Measurements from ENCODE around the gene ARV1.

The ARV1 gene

GRCh38 chr1:230978491-230979388 is at the start of gene ARV1, which contains the start of gene TTC13:
TSS of gene ARV1 (plus strand) at chr1:230979094. CDS start at chr1:230979106, 12 bp downstream.
TSS of gene TTC13 (minus strand) at chr1:230978861. CDS start at chr1:230978830, 31 bp downstream.
- peak; percentile 93 to 100 (median 99) for DNase-seq
- intact Hi-C loops (cut with DNase I), result loop anchor here (10.0 kb wide), 2 partner anchors 64 to 236 kb away; no protein-coding TSS in a partner anchor

GRCh38 chr1:230930986-230931385 is 47.9 kb upstream of the ARV1 start:
- intact Hi-C loops (cut with DNase I), result no loop called here
- DNase-seq, result no peak

- intact Hi-C loops (cut with DNase I), result no loop called here
- DNase-seq, result no peak
Observed at GRCh38 chr1:230935852-230936251, 43.0 kb upstream of the ARV1 start.

- intact Hi-C loops (cut with DNase I), result no loop called here
- no peak for DNase-seq
Observed at GRCh38 chr1:230936475-230936874, 42.4 kb upstream of the ARV1 start.

GRCh38 chr1:230937371-230937770 is 41.5 kb upstream of the ARV1 start:
- intact Hi-C loops (cut with DNase I), result no loop called here
- DNase-seq, result no peak

- intact Hi-C loops (cut with DNase I), result no loop called here
- DNase-seq, result no peak
Observed at GRCh38 chr1:230938924-230939368, 39.9 kb upstream of the ARV1 start.

GRCh38 chr1:230939806-230940489 is 38.9 kb upstream of the ARV1 start:
- DNase-seq, result no peak
- intact Hi-C loops (cut with DNase I), result no loop called here

GRCh38 chr1:230940848-230941247 is 38.0 kb upstream of the ARV1 start:
- intact Hi-C loops (cut with DNase I), result no loop called here
- no peak for DNase-seq

GRCh38 chr1:230943048-230943593 is 35.8 kb upstream of the ARV1 start:
- no peak for DNase-seq
- intact Hi-C loops (cut with DNase I), result no loop called here

GRCh38 chr1:230948301-230948700 is 30.6 kb upstream of the ARV1 start:
- intact Hi-C loops (cut with DNase I), result no loop called here
- DNase-seq, result no peak

GRCh38 chr1:230948903-230949302 is 30.0 kb upstream of the ARV1 start:
- intact Hi-C loops (cut with DNase I), result no loop called here

GRCh38 chr1:230950404-230950803 is 28.5 kb upstream of the ARV1 start:
- DNase-seq, result no peak

More at GRCh38 chr1:230948903-230949302, 30.0 kb upstream of the ARV1 start:
- no peak for DNase-seq

GRCh38 chr1:230957580-230957989 is 21.3 kb upstream of the ARV1 start:
- DNase-seq, result no peak
- intact Hi-C loops (cut with DNase I), result no loop called here

More at GRCh38 chr1:230950404-230950803, 28.5 kb upstream of the ARV1 start:
- intact Hi-C loops (cut with DNase I), result no loop called here

- intact Hi-C loops (cut with DNase I), result no loop called here
- DNase-seq, result no peak
Observed at GRCh38 chr1:230958370-230958769, 20.5 kb upstream of the ARV1 start.

GRCh38 chr1:230964896-230965295 is 14.0 kb upstream of the ARV1 start:
- intact Hi-C loops (cut with DNase I), result no loop called here
- DNase-seq, result no peak

- DNase-seq, result no peak
- intact Hi-C loops (cut with DNase I), result no loop called here
Observed at GRCh38 chr1:230965535-230965934, 13.4 kb upstream of the ARV1 start.

GRCh38 chr1:230966358-230966873 is 12.5 kb upstream of the ARV1 start:
- no peak for DNase-seq
- intact Hi-C loops (cut with DNase I), result no loop called here

- DNase-seq, result no peak
- intact Hi-C loops (cut with DNase I), result loop anchor here (10.0 kb wide), 2 partner anchors 56 to 244 kb away; no protein-coding TSS in a partner anchor
Observed at GRCh38 chr1:230970432-230970831, 8.5 kb upstream of the ARV1 start.

GRCh38 chr1:230971771-230972170 is 7.1 kb upstream of the ARV1 start:
- intact Hi-C loops (cut with DNase I), result loop anchor here (10.0 kb wide), 2 partner anchors 57 to 243 kb away; no protein-coding TSS in a partner anchor

GRCh38 chr1:230972855-230973271 is 6.0 kb upstream of the ARV1 start:
- intact Hi-C loops (cut with DNase I), result loop anchor here (10.0 kb wide), 2 partner anchors 58 to 242 kb away; no protein-coding TSS in a partner anchor
- peak in 1 of 10 donors; percentile 49 for DNase-seq

More at GRCh38 chr1:230971771-230972170, 7.1 kb upstream of the ARV1 start:
- DNase-seq, result no peak

Data from posterior cingulate gyrus (tissue), 11 donors.